Naive thymus-derived CD4-positive, alpha-beta T cell (primary cell): ENCODE data around the gene METTL15. TPM values are rescaled to one million over a fixed set of nuclear protein-coding genes. Genes with fewer than 3 reads are reported as not detected.

Experiments used
- ATAC-seq: fragments of 150-1000 bp; cut with Tn5 transposase; 2 replicates; pipeline ENCODE4 v1.10.0; 2021; ENCODE audit warnings: mild to moderate bottlenecking, moderate library complexity
- CTCF ChIA-PET: fragments of 350-600 bp; sonication (Branson Sonifier 250); formaldehyde crosslinking; loops from one replicate; lab custom pipeline; 2021; ENCODE audit warnings: antibody characterized with exemption; lab: Charles Lee
- POLR2A ChIA-PET: fragments of 350-600 bp; sonication (Branson Sonifier 250); formaldehyde crosslinking; loops from one replicate; lab custom pipeline; 2021; ENCODE audit warnings: antibody characterized with exemption, inconsistent platforms; lab: Charles Lee
- DNase-seq, 9 donors: peaks; one replicate each; pipeline versions ENCODE4 v3.0.0 to v3.0.0-alpha.2; 2020 to 2022; ENCODE audit warnings: mixed read lengths in 1 of 9
- H3K27ac ChIP-seq: one replicate; pipeline ENCODE4 v1.7.0; 2013; ENCODE audit warnings: mild to moderate bottlenecking, low read depth, low read length, moderate library complexity
- H3K27me3 ChIP-seq, 2 donors: one replicate each; pipeline ENCODE4 v1.7.0; 2013; ENCODE audit warnings: low read length in 2 of 2, mild to moderate bottlenecking in 2 of 2, moderate library complexity in 2 of 2; ENCODE audit not compliant: control insufficient read depth in 2 of 2, insufficient read depth in 2 of 2
- H3K36me3 ChIP-seq, 3 experiments: 1 replicate in 2 of 3; 2 replicates in 1 of 3; pipeline ENCODE4 v1.7.0; 2013; ENCODE audit warnings: low read length in 3 of 3, mild to moderate bottlenecking in 3 of 3, moderate library complexity in 1 of 3; ENCODE audit not compliant: insufficient read depth in 3 of 3, control insufficient read depth in 2 of 3
- H3K4me1 ChIP-seq, 2 donors: one replicate each; pipeline ENCODE4 v1.7.0; 2013; ENCODE audit warnings: low read length in 2 of 2, mild to moderate bottlenecking in 2 of 2, moderate library complexity in 1 of 2; ENCODE audit not compliant: control insufficient read depth in 2 of 2, insufficient read depth in 2 of 2
- H3K4me3 ChIP-seq: 2 replicates; pipeline ENCODE4 v1.7.0; 2013; ENCODE audit warnings: mild to moderate bottlenecking, low read length
- H3K9me3 ChIP-seq, 3 experiments: 1 replicate in 2 of 3; 2 replicates in 1 of 3; pipeline ENCODE4 v1.7.0; 2013; ENCODE audit warnings: low read length in 3 of 3; ENCODE audit not compliant: control insufficient read depth in 2 of 3
- H3K27ac Mint-ChIP-seq, 9 donors: one replicate each; pipeline ENCODE4 v1.8.0; 2020 to 2022; ENCODE audit warnings: mixed read lengths in 9 of 9, mild to moderate bottlenecking in 8 of 9, moderate library complexity in 5 of 9, inconsistent platforms in 2 of 9
- H3K27me3 Mint-ChIP-seq, 5 donors: one replicate each; pipeline ENCODE4 v1.8.0; 2021 to 2022; ENCODE audit warnings: mixed read lengths in 5 of 5, mild to moderate bottlenecking in 1 of 5
- H3K36me3 Mint-ChIP-seq, 5 donors: one replicate each; pipeline ENCODE4 v1.8.0; 2020 to 2022; ENCODE audit warnings: mixed read lengths in 5 of 5, mild to moderate bottlenecking in 3 of 5, inconsistent platforms in 1 of 5
- H3K4me1 Mint-ChIP-seq, 7 donors: one replicate each; pipeline ENCODE4 v1.8.0; 2020 to 2022; ENCODE audit warnings: mixed read lengths in 7 of 7, mild to moderate bottlenecking in 3 of 7, inconsistent platforms in 1 of 7
- H3K4me3 Mint-ChIP-seq, 10 donors: one replicate each; pipeline ENCODE4 v1.8.0; 2020 to 2022; ENCODE audit warnings: mild to moderate bottlenecking in 10 of 10, mixed read lengths in 10 of 10, moderate library complexity in 6 of 10, inconsistent platforms in 2 of 10
- H3K9me3 Mint-ChIP-seq, 11 donors: one replicate each; pipeline ENCODE4 v1.8.0; 2020 to 2022; ENCODE audit warnings: mixed read lengths in 11 of 11, mild to moderate bottlenecking in 4 of 11, inconsistent platforms in 1 of 11, moderate library complexity in 1 of 11
- intact Hi-C, 2 donors: fragments of 100-400 bp; cut with micrococcal nuclease; formaldehyde crosslinking; loops; one replicate each; pipeline ENCODE4 v1.15.1; 2023
- polyA plus RNA-seq, 2 donors: library from polyadenylated mRNA; unstranded; fragments of 300-500 nt; fragmentation: Illumina TruSeq; gene quantifications; one replicate each; pipeline ENCODE4 v1.2.3, GENCODE V29; 2021
- total RNA-seq, 6 experiments: library from RNA in 5 of 6; stranded (reverse) in 5 of 6; gene quantifications; 1 replicate in 5 of 6; 2 replicates in 1 of 6; pipeline ENCODE4 v1.2.3 and lab custom pipeline; 2021 to 2026

METTL15 gene
- total and polyA plus RNA-seq, 7 experiments from 2014 or later: 6.0 to 14.9 (median 10.3) TPM

- Mint-ChIP-seq H3K4me3 (no peak overlapping the region), H3K4me1 (peaks cover 0 to 10% (median 0%) of the 10 kb centered on the region in 7 donors), H3K9me3 (peaks cover 0 to 4% (median 0%) of the 10 kb centered on the region in 11 donors), H3K27me3 (no peaks in the 10 kb centered on the region), H3K36me3 (peaks cover 8 to 54% (median 42%) of the 10 kb centered on the region in 5 donors), H3K27ac (no peak overlapping the region)
- Histone ChIP-seq H3K27me3 (no peaks in the 10 kb centered on the region), H3K27ac (no peak overlapping the region), H3K36me3 (peaks cover 0 to 8% (median 0%) of the 10 kb centered on the region in 3 experiments), H3K4me3 (no peak overlapping the region), H3K9me3 (no peaks in the 10 kb centered on the region), H3K4me1 (no peaks in the 10 kb centered on the region)
- CTCF ChIA-PET: no interaction called here
- ATAC-seq: no peak
- no peak for DNase-seq
- intact Hi-C loops: no loop called here
- POLR2A ChIA-PET: no interaction called here
These were observed 45.4 kb downstream of the METTL15 start for GRCh38 chr11:28153586-28153985.

DNA sequence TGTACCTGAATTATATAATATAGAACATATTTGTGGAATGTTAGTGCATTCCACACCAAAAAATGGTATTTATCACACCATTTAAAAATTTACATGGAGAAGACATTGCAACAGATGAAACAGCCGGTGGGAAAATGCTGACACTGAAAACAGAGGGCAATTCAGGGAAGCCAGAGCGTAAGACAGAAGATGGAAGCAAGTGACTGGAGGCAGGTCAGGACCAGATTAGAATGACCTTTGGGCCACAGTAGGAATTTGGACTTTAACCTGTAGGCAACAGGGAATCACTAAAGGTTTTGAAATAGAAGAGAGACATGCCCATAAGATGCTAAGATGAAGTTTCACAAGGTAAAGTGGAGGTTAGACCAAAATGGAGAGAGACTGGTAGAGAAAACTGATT, 60.5 kb downstream of the METTL15 start:
- H3K4me3 ChIP-seq: no peak overlapping the region
- intact Hi-C loops: no loop called here

GRCh38 chr11:28169816-28170215, 61.6 kb downstream of the METTL15 start:
- no peak for ATAC-seq
- Mint-ChIP-seq H3K27me3 (no peaks in the 10 kb centered on the region), H3K36me3 (peaks cover 3 to 53% (median 40%) of the 10 kb centered on the region in 5 donors), H3K4me1 (peaks cover 4 to 24% (median 15%) of the 10 kb centered on the region in 7 donors), H3K9me3 (peaks cover 0 to 8% (median 4%) of the 10 kb centered on the region in 11 donors), H3K27ac (peak overlapping the region in 1 of 9 donors; percentile 48), H3K4me3 (no peak overlapping the region)
- ChIA-PET CTCF (no interaction called here), POLR2A (no interaction called here)
- no peaks in the 10 kb centered on the region for H3K9me3 ChIP-seq
- no peaks in the 10 kb centered on the region for H3K4me1 ChIP-seq
- H3K36me3 ChIP-seq: no peaks in the 10 kb centered on the region
- no peaks in the 10 kb centered on the region for H3K27me3 ChIP-seq
- H3K27ac ChIP-seq: no peak overlapping the region
- intact Hi-C loops: no loop called here
- H3K4me3 ChIP-seq: no peak overlapping the region
- DNase-seq: no peak

More for the DNA sequence above, 60.5 kb downstream of the METTL15 start:
- peaks cover 3 to 50% (median 37%) of the 10 kb centered on the region in 5 donors for H3K36me3 Mint-ChIP-seq
- DNase-seq (no peak), ATAC-seq (no peak)
- no peak overlapping the region for H3K27ac Mint-ChIP-seq
- ChIA-PET POLR2A (no interaction called here), CTCF (no interaction called here)
- H3K4me1 Mint-ChIP-seq: peaks cover 4 to 24% (median 15%) of the 10 kb centered on the region in 7 donors
- Histone ChIP-seq H3K4me1 (no peaks in the 10 kb centered on the region), H3K9me3 (no peaks in the 10 kb centered on the region), H3K27me3 (no peaks in the 10 kb centered on the region), H3K27ac (no peak overlapping the region), H3K36me3 (no peaks in the 10 kb centered on the region)
- no peaks in the 10 kb centered on the region for H3K27me3 Mint-ChIP-seq
- peaks cover 0 to 4% (median 2%) of the 10 kb centered on the region in 11 donors for H3K9me3 Mint-ChIP-seq
- no peak overlapping the region for H3K4me3 Mint-ChIP-seq

- H3K27ac Mint-ChIP-seq: no peak overlapping the region
- ATAC-seq: no peak
- peaks cover 3 to 53% (median 41%) of the 10 kb centered on the region in 5 donors for H3K36me3 Mint-ChIP-seq
- H3K4me1 ChIP-seq: no peaks in the 10 kb centered on the region
- H3K9me3 Mint-ChIP-seq: peaks cover 0 to 8% (median 5%) of the 10 kb centered on the region in 11 donors
- no peaks in the 10 kb centered on the region for H3K9me3 ChIP-seq
- H3K36me3 ChIP-seq: no peaks in the 10 kb centered on the region
- H3K27me3 Mint-ChIP-seq: no peaks in the 10 kb centered on the region
- no peak overlapping the region for H3K4me3 Mint-ChIP-seq
- ChIA-PET POLR2A (no interaction called here), CTCF (no interaction called here)
- no peak overlapping the region for H3K27ac ChIP-seq
- no peak overlapping the region for H3K4me3 ChIP-seq
- no peak for DNase-seq
- intact Hi-C loops: no loop called here
- no peaks in the 10 kb centered on the region for H3K27me3 ChIP-seq
- peaks cover 4 to 28% (median 15%) of the 10 kb centered on the region in 7 donors for H3K4me1 Mint-ChIP-seq
These were observed 62.6 kb downstream of the METTL15 start for GRCh38 chr11:28170759-28171158.

GRCh38 chr11:28176351-28176750, 68.2 kb downstream of the METTL15 start:
- Mint-ChIP-seq H3K27ac (no peak overlapping the region), H3K9me3 (peaks cover 0 to 10% (median 6%) of the 10 kb centered on the region in 11 donors), H3K27me3 (no peaks in the 10 kb centered on the region), H3K4me3 (no peak overlapping the region), H3K4me1 (peaks cover 0 to 16% (median 4%) of the 10 kb centered on the region in 7 donors), H3K36me3 (peaks cover 0 to 47% (median 39%) of the 10 kb centered on the region in 5 donors)
- no peaks in the 10 kb centered on the region for H3K9me3 ChIP-seq
- H3K4me3 ChIP-seq: no peak overlapping the region
- H3K4me1 ChIP-seq: no peaks in the 10 kb centered on the region
- H3K27ac ChIP-seq: no peak overlapping the region
- POLR2A ChIA-PET: no interaction called here
- CTCF ChIA-PET: interaction anchor here (0.9 kb wide), 1 partner anchor 10 kb away, joined by 3 read pairs; no protein-coding TSS in a partner anchor
- intact Hi-C loops: no loop called here
- H3K27me3 ChIP-seq: no peaks in the 10 kb centered on the region
- no peaks in the 10 kb centered on the region for H3K36me3 ChIP-seq
- ATAC-seq (no peak), DNase-seq (no peak)

DNA sequence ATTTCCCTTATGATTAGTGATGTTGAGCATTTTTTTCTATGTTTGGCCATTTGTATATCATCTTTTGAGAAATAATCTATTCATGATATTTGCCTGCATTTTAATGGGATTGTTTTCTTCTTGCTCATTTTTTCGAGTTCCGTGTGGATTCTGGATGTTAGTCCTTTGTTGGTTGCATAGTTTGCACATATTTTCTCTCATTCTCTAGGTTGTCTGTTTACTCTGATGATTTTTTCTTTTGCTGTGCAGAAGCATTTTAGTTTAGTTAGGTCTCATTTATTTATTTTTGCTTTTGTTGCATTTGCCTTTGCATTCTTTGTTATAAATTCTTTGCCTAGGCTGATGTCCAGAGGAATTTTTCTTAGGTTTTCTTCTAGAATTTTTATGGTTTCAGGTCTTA, 87.3 kb downstream of the METTL15 start:
- H3K4me3 Mint-ChIP-seq: no peak overlapping the region
- no peak overlapping the region for H3K4me3 ChIP-seq
- H3K36me3 ChIP-seq: no peaks in the 10 kb centered on the region
- intact Hi-C loops: no loop called here
- ATAC-seq (no peak), DNase-seq (no peak)
- H3K27ac ChIP-seq: no peak overlapping the region
- CTCF ChIA-PET: no interaction called here
- no peaks in the 10 kb centered on the region for H3K27me3 ChIP-seq
- no peaks in the 10 kb centered on the region for H3K27me3 Mint-ChIP-seq
- H3K36me3 Mint-ChIP-seq: peaks cover 5 to 70% (median 54%) of the 10 kb centered on the region in 5 donors
- H3K9me3 ChIP-seq: no peaks in the 10 kb centered on the region
- no peaks in the 10 kb centered on the region for H3K4me1 ChIP-seq
- POLR2A ChIA-PET: no interaction called here
- peaks cover 0 to 6% (median 0%) of the 10 kb centered on the region in 7 donors for H3K4me1 Mint-ChIP-seq
- H3K27ac Mint-ChIP-seq: no peak overlapping the region
- peaks cover 0 to 20% (median 3%) of the 10 kb centered on the region in 11 donors for H3K9me3 Mint-ChIP-seq

DNA sequence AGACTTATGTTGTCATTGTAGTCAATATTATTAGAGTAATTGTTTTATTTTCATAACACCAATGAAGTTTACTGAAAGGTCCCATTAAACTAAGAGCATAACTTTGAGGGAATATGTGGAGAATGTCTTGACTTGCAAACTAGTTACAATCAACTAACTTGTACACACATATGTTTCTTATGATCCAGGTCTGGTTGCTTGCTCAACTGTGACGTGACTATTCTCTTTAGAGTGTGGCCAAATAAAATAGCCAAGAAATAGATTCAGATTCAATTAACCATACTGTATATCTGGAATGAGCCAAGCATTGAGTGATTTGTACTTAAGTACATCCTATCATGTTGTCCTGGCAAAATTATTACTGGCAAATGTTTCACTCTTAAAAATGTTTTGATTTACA, 101.7 kb downstream of the METTL15 start:
- Histone ChIP-seq H3K27ac (no peak overlapping the region), H3K36me3 (peaks cover 0 to 7% (median 0%) of the 10 kb centered on the region in 3 experiments), H3K4me1 (no peaks in the 10 kb centered on the region), H3K27me3 (no peaks in the 10 kb centered on the region), H3K4me3 (no peak overlapping the region), H3K9me3 (no peaks in the 10 kb centered on the region)
- intact Hi-C loops: no loop called here
- ChIA-PET CTCF (no interaction called here), POLR2A (no interaction called here)
- Mint-ChIP-seq H3K36me3 (peaks cover 8 to 74% (median 45%) of the 10 kb centered on the region in 5 donors), H3K9me3 (peaks cover 0 to 4% (median 0%) of the 10 kb centered on the region in 11 donors), H3K4me1 (peaks cover 0 to 15% (median 10%) of the 10 kb centered on the region in 7 donors), H3K27me3 (no peaks in the 10 kb centered on the region), H3K27ac (no peak overlapping the region), H3K4me3 (no peak overlapping the region)
- ATAC-seq (no peak), DNase-seq (no peak)
